SJCRH30 (cell line): ENCODE results near the gene TESMIN. TPM values are rescaled to one million over a fixed set of nuclear protein-coding genes. Genes with fewer than 3 reads are reported as not detected.

Experiments used
- DNase-seq, 2 experiments: peaks; one replicate each; pipeline ENCODE4 v3.0.0-alpha.2; 2015 to 2020
- H3K27ac ChIP-seq: fragments of 250-450 bp; sonication (Bioruptor Pico); 2 replicates; pipeline ENCODE4 v1.5.1; 2020; ENCODE audit warnings: mild to moderate bottlenecking, moderate library complexity
- H3K27me3 ChIP-seq: fragments of 250-450 bp; sonication (Bioruptor Pico); 2 replicates; pipeline ENCODE4 v1.5.1; 2020; ENCODE audit warnings: mild to moderate bottlenecking, moderate library complexity
- H3K36me3 ChIP-seq: fragments of 250-450 bp; sonication (Bioruptor Pico); 2 replicates; pipeline ENCODE4 v1.5.1; 2020; ENCODE audit warnings: mild to moderate bottlenecking, moderate library complexity
- H3K4me1 ChIP-seq: fragments of 250-450 bp; sonication (Bioruptor Pico); 2 replicates; pipeline ENCODE4 v1.5.1; 2020; ENCODE audit warnings: mild to moderate bottlenecking, moderate library complexity
- H3K4me3 ChIP-seq: fragments of 250-450 bp; sonication (Bioruptor Pico); 2 replicates; pipeline ENCODE4 v1.5.1; 2020; ENCODE audit warnings: mild to moderate bottlenecking, moderate library complexity
- H3K9me3 ChIP-seq: fragments of 250-450 bp; sonication (Bioruptor Pico); replicated peaks from 2 replicates; pipeline ENCODE4 v1.5.1; 2020; ENCODE audit warnings: mild to moderate bottlenecking, moderate library complexity
- total RNA-seq: library from RNA; depleted of rRNA; stranded (reverse); fragments of >200 nt; shearing (Covaris generic); gene quantifications from 2 replicates; pipeline ENCODE4 v1.2.3, GENCODE V29; 2014

Gene TESMIN
- total RNA-seq, 1 experiment from 2014 or later = not detected

- Histone ChIP-seq H3K27ac (no peak overlapping the region), H3K9me3 (no peaks in the 10 kb centered on the region), H3K36me3 (no peaks in the 10 kb centered on the region), H3K4me1 (no peaks in the 10 kb centered on the region), H3K27me3 (no peaks in the 10 kb centered on the region), H3K4me3 (no peak overlapping the region)
- no peak for DNase-seq
Observed at GRCh38 chr11:68709062-68709461, 42.3 kb downstream of the TESMIN start.

GRCh38 chr11:68707527-68707926 is 43.8 kb downstream of the TESMIN start:
- Histone ChIP-seq H3K36me3 (no peaks in the 10 kb centered on the region), H3K27me3 (no peaks in the 10 kb centered on the region), H3K9me3 (no peaks in the 10 kb centered on the region), H3K4me3 (no peak overlapping the region), H3K27ac (no peak overlapping the region), H3K4me1 (no peaks in the 10 kb centered on the region)
- no peak for DNase-seq

- Histone ChIP-seq H3K27me3 (no peaks in the 10 kb centered on the region; the same call in 1 of the 2 replicates), H3K36me3 (no peaks in the 10 kb centered on the region), H3K27ac (no peak overlapping the region), H3K4me1 (no peaks in the 10 kb centered on the region), H3K4me3 (no peak overlapping the region), H3K9me3 (no peaks in the 10 kb centered on the region; the same call in 1 of the 2 replicates)
- DNase-seq = no peak
Observed at GRCh38 chr11:68704887-68705286, 46.4 kb downstream of the TESMIN start.

- DNase-seq = no peak
- peaks cover 2% of the 10 kb centered on the region; the same call in 1 of the 2 replicates for H3K27me3 ChIP-seq
- H3K4me1 ChIP-seq = no peaks in the 10 kb centered on the region
- H3K9me3 ChIP-seq = no peaks in the 10 kb centered on the region; the same call in 1 of the 2 replicates
- H3K27ac ChIP-seq = no peak overlapping the region
- no peak overlapping the region for H3K4me3 ChIP-seq
- H3K36me3 ChIP-seq = no peaks in the 10 kb centered on the region
Observed at GRCh38 chr11:68698993-68699392, 52.3 kb downstream of the TESMIN start.

DNA sequence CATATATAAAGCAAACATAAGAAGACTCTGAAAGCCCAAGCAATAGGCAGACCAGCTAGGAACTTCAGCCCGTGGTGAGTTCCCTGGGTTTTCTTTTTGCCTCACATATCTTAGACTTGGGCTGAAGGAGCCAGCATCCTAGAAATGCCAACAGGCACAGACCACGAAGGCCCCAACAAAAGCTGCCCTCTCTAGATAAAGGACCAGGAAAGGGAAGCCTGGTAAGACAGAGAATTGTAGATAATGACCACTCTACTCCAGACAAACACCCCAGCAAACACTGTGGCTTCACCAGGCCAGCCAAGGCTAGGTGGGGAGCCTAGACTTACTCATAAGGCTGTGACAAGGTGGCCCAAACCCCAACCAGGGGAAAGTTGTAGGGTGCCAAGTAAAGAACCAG is 55.8 kb downstream of the TESMIN start:
- Histone ChIP-seq H3K36me3 (no peaks in the 10 kb centered on the region), H3K27me3 (0 out of 2 replicates have a peak, but pooled peaks cover 2% of the 10 kb centered on the region), H3K4me3 (no peak overlapping the region), H3K27ac (no peak overlapping the region), H3K4me1 (no peaks in the 10 kb centered on the region), H3K9me3 (no peaks in the 10 kb centered on the region)
- no peak for DNase-seq

DNA sequence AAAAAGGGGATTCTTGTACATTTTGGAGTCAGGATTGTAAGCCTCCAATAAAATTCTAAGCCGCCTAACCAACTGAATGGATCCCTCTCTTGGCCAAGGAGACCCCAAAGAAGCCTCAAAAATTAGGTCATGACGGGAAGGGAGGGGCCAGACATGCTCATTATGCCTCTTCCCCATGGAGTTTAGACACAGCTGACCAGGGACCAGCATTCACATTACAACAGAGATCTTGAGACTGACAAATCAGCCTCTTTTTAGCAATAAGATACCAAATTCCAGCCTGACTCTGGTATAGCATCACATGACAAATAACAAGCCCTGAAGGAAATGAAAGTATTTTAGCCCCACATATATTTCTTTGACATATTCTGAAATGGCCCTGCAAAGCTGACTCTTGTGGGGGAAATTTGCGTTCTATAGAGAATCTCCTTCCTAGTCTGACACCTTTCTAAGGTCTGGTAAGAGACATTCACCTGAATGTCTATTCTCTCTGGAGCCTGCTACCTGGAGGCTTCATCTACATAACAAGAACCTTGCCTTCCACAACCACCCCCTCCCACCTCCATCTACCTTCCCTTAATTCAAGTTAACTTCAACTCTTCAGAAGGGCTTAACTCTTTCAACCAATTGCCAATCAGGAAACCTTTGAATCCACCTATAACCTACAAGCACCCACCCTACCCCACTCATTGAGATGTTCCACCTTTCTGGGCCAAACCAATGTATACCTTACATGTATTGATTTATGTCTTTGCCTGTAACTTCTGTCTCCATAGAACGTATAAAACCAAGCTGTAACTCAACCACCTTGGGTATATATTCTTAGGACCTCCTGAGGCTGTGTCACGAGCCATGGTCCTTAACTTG is 56.7 kb downstream of the TESMIN start:
- H3K36me3 ChIP-seq = no peaks in the 10 kb centered on the region
- no peak overlapping the region for H3K4me3 ChIP-seq
- no peaks in the 10 kb centered on the region for H3K9me3 ChIP-seq
- H3K27me3 ChIP-seq = 0 out of 2 replicates have a peak, but pooled peaks cover 2% of the 10 kb centered on the region
- no peak overlapping the region for H3K27ac ChIP-seq
- DNase-seq = no peak
- H3K4me1 ChIP-seq = no peaks in the 10 kb centered on the region

GRCh38 chr11:68693484-68693882 is 57.8 kb downstream of the TESMIN start:
- H3K27ac ChIP-seq = no peak overlapping the region
- no peaks in the 10 kb centered on the region for H3K9me3 ChIP-seq
- no peaks in the 10 kb centered on the region for H3K36me3 ChIP-seq
- no peaks in the 10 kb centered on the region for H3K4me1 ChIP-seq
- DNase-seq = no peak
- H3K27me3 ChIP-seq = 0 out of 2 replicates have a peak, but pooled peaks cover 2% of the 10 kb centered on the region
- no peak overlapping the region for H3K4me3 ChIP-seq

DNA sequence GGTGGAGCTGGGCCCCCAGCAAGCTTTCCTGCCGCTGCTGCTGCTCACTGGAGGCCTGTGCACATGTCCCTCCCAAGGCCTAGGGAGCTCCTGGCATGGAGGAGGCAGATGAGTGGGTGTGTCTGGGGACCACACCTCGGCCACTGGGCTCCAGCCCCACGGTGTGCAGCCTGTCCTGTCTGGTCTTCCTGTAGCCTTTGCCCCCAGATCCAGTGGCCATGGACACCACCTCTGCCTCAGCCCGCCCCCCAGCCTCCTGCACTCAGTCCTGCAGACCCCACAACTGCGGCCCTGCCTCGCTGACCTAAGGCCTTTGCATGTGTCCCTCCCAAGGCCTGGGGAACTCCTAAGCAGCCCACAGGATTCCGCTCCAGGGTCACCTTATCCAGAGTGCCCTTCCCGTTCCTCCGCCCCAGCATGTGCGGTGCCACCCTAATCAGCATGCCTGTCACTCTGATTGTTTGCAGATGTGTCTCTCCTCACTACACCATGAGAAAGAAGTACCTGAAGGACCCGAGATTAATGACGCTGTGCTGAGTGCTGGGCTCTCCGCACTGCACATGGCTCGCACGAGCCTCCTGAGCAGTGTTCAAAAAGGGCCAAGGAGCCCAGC is 58.3 kb downstream of the TESMIN start:
- no peak overlapping the region for H3K4me3 ChIP-seq
- no peaks in the 10 kb centered on the region for H3K36me3 ChIP-seq
- no peak overlapping the region for H3K27ac ChIP-seq
- no peak for DNase-seq
- H3K9me3 ChIP-seq = no peaks in the 10 kb centered on the region
- 0 out of 2 replicates have a peak, but pooled peaks cover 2% of the 10 kb centered on the region for H3K27me3 ChIP-seq
- no peaks in the 10 kb centered on the region for H3K4me1 ChIP-seq

DNA sequence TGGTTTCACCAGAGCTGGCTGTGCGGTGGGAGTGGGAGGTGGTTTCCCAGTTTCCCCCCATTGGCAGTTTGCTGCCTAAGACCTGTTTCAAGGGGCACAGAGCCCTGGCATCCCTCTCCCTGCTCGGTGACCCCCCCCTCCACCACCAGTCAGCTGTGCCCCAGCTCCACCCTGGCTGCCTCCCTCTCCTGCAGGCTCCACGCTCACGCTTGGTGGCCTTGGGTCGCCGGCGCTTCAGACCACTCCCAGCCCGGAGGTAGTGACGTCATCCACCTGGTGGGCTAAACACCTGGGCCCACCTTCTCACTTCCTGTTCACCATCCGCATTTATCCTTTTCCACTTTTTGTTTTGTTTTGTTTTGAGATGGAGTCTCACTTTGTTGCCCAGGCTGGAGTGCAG is 59.2 kb downstream of the TESMIN start:
- no peak overlapping the region for H3K27ac ChIP-seq
- no peaks in the 10 kb centered on the region for H3K36me3 ChIP-seq
- no peak for DNase-seq
- H3K4me1 ChIP-seq = no peaks in the 10 kb centered on the region
- no peaks in the 10 kb centered on the region for H3K9me3 ChIP-seq
- 0 out of 2 replicates have a peak, but pooled peaks cover 2% of the 10 kb centered on the region for H3K27me3 ChIP-seq
- H3K4me3 ChIP-seq = no peak overlapping the region

DNA sequence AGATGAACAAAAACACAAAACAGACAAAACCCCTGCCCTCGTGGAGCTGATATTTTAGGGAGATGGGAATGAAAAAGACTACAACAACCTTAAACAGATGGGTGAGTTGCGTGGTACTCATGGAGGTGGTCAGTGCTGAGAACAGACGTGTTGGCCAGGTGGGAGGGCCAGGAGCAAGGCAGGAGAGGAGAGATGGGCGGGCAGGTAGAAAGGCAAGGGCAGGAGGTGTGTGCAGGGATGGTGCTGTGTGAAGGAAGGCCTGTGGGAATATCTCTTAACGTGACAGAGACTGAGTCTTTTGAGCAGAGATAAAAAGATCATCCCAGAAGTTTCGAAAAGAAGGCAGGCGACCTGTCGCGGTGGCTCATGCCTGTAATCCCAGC is 59.9 kb downstream of the TESMIN start:
- Histone ChIP-seq H3K9me3 (no peaks in the 10 kb centered on the region), H3K4me3 (no peak overlapping the region), H3K36me3 (no peaks in the 10 kb centered on the region), H3K27me3 (0 out of 2 replicates have a peak, but pooled peaks cover 2% of the 10 kb centered on the region), H3K27ac (no peak overlapping the region), H3K4me1 (no peaks in the 10 kb centered on the region)
- DNase-seq = no peak

DNA sequence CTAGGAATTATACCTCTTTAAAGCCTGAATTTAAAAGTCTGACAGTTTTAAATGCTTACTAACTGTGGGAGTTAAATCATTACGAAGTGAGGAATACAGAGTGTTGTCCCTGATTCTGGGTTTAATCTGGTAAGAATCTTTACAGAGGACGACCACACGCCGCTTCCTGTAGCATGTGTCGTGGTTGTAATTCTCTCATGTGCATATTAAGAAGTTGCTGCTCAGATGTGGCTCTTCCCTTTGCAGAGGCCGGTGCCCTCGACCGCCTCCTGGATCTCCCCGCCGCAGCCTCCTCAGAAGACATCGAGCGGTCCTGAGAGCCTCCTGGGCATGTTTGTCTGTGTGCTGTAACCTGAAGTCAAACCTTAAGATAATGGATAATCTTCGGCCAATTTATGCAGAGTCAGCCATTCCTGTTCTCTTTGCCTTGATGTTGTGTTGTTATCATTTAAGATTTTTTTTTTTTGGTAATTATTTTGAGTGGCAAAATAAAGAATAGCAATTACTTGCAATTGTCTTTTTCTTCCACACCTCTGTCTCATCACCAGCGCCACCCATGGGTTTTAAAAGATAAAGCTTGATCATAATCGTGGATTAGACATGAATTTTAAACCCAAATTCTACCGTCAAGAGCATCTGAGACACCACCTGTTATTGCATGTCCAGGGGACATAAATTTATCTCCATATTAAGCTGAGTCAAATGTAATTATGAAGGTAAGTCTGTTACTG is 60.5 kb downstream of the TESMIN start:
- Histone ChIP-seq H3K9me3 (no peaks in the 10 kb centered on the region), H3K4me3 (no peak overlapping the region), H3K27me3 (0 out of 2 replicates have a peak, but pooled peaks cover 2% of the 10 kb centered on the region), H3K4me1 (no peaks in the 10 kb centered on the region), H3K27ac (no peak overlapping the region), H3K36me3 (no peaks in the 10 kb centered on the region)
- no peak for DNase-seq

DNA sequence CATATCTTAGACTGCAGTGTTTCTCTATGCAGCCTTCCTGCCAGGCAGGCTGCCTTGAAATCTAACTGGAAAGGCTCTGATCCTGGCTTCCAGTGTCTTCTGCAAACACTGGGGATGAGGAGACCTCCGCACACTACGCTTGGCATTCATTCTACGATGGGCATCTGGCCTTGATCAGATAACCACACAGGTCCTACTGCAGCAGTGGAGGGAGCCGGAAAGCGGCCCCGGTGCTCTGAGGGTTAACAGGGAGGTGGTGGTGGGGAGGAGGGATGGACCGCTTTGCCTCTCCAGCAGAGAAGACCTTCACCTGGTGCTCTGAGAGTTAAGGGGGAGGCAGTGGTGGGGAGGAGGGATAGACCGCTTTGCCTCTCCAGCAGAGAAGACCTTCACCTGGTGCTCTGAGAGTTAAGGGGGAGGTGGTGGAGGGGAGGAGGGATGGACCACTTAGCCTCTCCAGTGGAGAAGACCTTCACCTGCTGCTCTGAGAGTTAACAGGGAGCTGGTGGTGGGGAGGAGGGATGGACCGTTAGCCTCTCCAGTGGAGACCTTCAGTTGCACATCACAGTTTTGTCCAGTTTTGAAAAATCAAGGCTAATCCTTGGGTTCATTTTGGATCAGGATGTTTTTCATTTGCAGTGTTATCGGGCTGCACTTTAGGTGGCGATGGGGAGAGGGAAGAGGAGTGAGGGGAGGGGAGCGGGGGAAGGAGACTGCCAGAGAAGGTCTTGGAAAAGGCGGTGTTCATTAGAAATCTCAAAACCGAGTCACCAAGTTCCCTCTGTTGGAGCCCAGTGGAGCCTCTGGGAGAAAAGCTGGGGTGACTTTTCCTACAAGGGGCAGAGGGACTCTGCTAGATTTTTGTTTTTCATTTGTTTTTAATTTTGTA is 61.3 kb downstream of the TESMIN start:
- Histone ChIP-seq H3K4me3 (no peak overlapping the region), H3K27me3 (0 out of 2 replicates have a peak, but pooled peaks cover 2% of the 10 kb centered on the region), H3K9me3 (no peaks in the 10 kb centered on the region), H3K4me1 (no peaks in the 10 kb centered on the region), H3K36me3 (no peaks in the 10 kb centered on the region), H3K27ac (no peak overlapping the region)
- no peak for DNase-seq

- DNase-seq = no peak
- H3K27ac ChIP-seq = no peak overlapping the region
- H3K4me1 ChIP-seq = no peaks in the 10 kb centered on the region
- no peaks in the 10 kb centered on the region for H3K36me3 ChIP-seq
- H3K27me3 ChIP-seq = no peaks in the 10 kb centered on the region
- no peaks in the 10 kb centered on the region for H3K9me3 ChIP-seq
- H3K4me3 ChIP-seq = no peak overlapping the region
Observed at GRCh38 chr11:68688881-68689280, 62.4 kb downstream of the TESMIN start.

DNA sequence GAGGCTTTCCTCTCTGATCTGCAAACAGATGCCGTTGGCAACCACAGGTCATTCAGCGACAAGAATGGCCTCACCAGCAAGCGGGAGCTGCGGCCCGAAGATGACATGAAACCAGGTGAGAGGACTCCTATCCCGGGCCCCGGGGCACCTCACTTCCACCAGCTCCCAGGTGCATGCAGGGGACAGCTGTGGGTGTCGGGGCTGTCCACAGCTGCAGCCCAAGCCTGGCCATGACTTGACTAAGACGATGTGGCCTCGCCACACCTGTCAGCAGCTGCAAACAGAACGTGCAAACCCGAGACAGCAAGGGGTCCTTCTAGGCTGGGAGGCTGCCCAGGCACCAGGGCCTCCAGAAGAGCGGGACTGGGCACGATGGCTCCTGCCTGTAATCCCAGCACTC is 63.3 kb downstream of the TESMIN start:
- Histone ChIP-seq H3K4me1 (no peaks in the 10 kb centered on the region), H3K36me3 (no peaks in the 10 kb centered on the region), H3K27ac (no peak overlapping the region), H3K9me3 (no peaks in the 10 kb centered on the region), H3K27me3 (no peaks in the 10 kb centered on the region), H3K4me3 (no peak overlapping the region)
- DNase-seq = no peak
